OCI-LY3 (cell line): ENCODE results near the gene ADH6.

Experiments used
- H2AFZ ChIP-seq: fragments of 200-600, 300-600 bp; shearing (Covaris generic); 2 replicates; pipeline ENCODE4 v1.6.0; 2014; ENCODE audit warnings: antibody characterized with exemption, low read depth, low read length
- H3K27ac ChIP-seq: fragments of 200-600, 300-600 bp; sonication (generic); 2 replicates; pipeline ENCODE4 v1.5.1; 2014; ENCODE audit warnings: mild to moderate bottlenecking, low read length, moderate library complexity, mixed read lengths
- H3K27me3 ChIP-seq: fragments of 200-600, 300-600 bp; sonication (generic); 2 replicates; pipeline ENCODE4 v1.6.1; 2014; ENCODE audit warnings: low read depth, low read length, mixed read lengths
- H3K36me3 ChIP-seq: fragments of 200-600, 300-600 bp; sonication (generic); replicated peaks from 2 replicates; pipeline ENCODE3; 2014; ENCODE audit warnings: low read depth, low read length, mixed read lengths
- H3K4me1 ChIP-seq: fragments of 300-600, 200-600 bp; sonication (generic); 2 replicates; pipeline ENCODE4 v1.6.1; 2014; ENCODE audit warnings: low read length, mixed read lengths
- H3K4me2 ChIP-seq: fragments of 200-600, 300-600 bp; sonication (generic); 2 replicates; pipeline ENCODE4 v1.6.1; 2014; ENCODE audit warnings: low read length, mixed read lengths
- H3K4me3 ChIP-seq: fragments of 300-600, 200-600 bp; sonication (generic); 2 replicates; pipeline ENCODE4 v1.5.1; 2014; ENCODE audit warnings: antibody characterized with exemption, mild to moderate bottlenecking, low read length, moderate library complexity
- H3K79me2 ChIP-seq: fragments of 300-600, 200-600 bp; shearing (Covaris generic); 2 replicates; pipeline ENCODE4 v1.6.1; 2014; ENCODE audit warnings: mild to moderate bottlenecking, low read length, mixed read lengths
- H3K9ac ChIP-seq: fragments of 300-600, 200-600 bp; shearing (Covaris generic); 2 replicates; pipeline ENCODE4 v1.6.0; 2014; ENCODE audit warnings: mild to moderate bottlenecking, low read length, moderate library complexity
- H3K9me3 ChIP-seq: fragments of 200-600, 300-600 bp; shearing (Covaris generic); 2 replicates; pipeline ENCODE4 v1.6.1; 2014; ENCODE audit warnings: low read length, mixed read lengths; ENCODE audit not compliant: insufficient read depth
- H4K20me1 ChIP-seq: fragments of 200-600, 300-600 bp; sonication (generic); 2 replicates; pipeline ENCODE4 v1.6.1; 2016; ENCODE audit warnings: low read length, mixed read lengths; ENCODE audit not compliant: insufficient read depth
- CTCF ChIP-seq: fragments of 200-600, 300-600 bp; sonication (generic); IDR thresholded peaks from 2 replicates; pipeline ENCODE4 v1.5.1; 2014; ENCODE audit warnings: antibody characterized with exemption, low read length, low read depth
- EZH2phosphoT487 ChIP-seq: fragments of 200-600 bp; shearing (Covaris generic); IDR thresholded peaks from 2 replicates; pipeline ENCODE4 v1.6.1; 2018; ENCODE audit warnings: antibody characterized with exemption, mixed run types, low read depth

Gene ADH6

GRCh38 chr4:99221980-99222379 lies 2.9 kb upstream of the ADH6 start:
- Histone ChIP-seq H3K4me2 (no peak overlapping the region), H4K20me1 (no peaks in the 10 kb centered on the region), H3K9me3 (no peaks in the 10 kb centered on the region), H3K27me3 (no peaks in the 10 kb centered on the region), H3K36me3 (no peaks in the 10 kb centered on the region), H3K4me3 (no peak overlapping the region), H3K27ac (no peak overlapping the region), H2AFZ (no peak overlapping the region), H3K9ac (no peak overlapping the region), H3K4me1 (peaks cover 8% of the 10 kb centered on the region), H3K79me2 (no peaks in the 10 kb centered on the region)
- TF ChIP-seq CTCF (no peak), EZH2phosphoT487 (no peak)

- Histone ChIP-seq H2AFZ (no peak overlapping the region), H3K9me3 (no peaks in the 10 kb centered on the region), H3K9ac (no peak overlapping the region), H3K27me3 (no peaks in the 10 kb centered on the region), H3K79me2 (no peaks in the 10 kb centered on the region), H3K4me1 (peaks cover 8% of the 10 kb centered on the region), H4K20me1 (no peaks in the 10 kb centered on the region), H3K4me2 (no peak overlapping the region), H3K36me3 (no peaks in the 10 kb centered on the region), H3K27ac (no peak overlapping the region), H3K4me3 (no peak overlapping the region)
- TF ChIP-seq CTCF (no peak), EZH2phosphoT487 (no peak)
These were observed 433 bp upstream of the ADH6 start for GRCh38 chr4:99219479-99219878.

- TF ChIP-seq CTCF (no peak), EZH2phosphoT487 (no peak)
- Histone ChIP-seq H3K9ac (no peak overlapping the region), H3K4me3 (no peak overlapping the region), H3K9me3 (no peaks in the 10 kb centered on the region), H2AFZ (no peak overlapping the region), H3K4me1 (peaks cover 8% of the 10 kb centered on the region), H4K20me1 (no peaks in the 10 kb centered on the region), H3K27ac (no peak overlapping the region), H3K27me3 (no peaks in the 10 kb centered on the region), H3K36me3 (no peaks in the 10 kb centered on the region), H3K79me2 (no peaks in the 10 kb centered on the region), H3K4me2 (no peak overlapping the region)
These were observed 3.5 kb downstream of the ADH6 start for GRCh38 chr4:99215521-99215920.

- H3K4me2 ChIP-seq, result no peak overlapping the region
These were observed 8.3 kb downstream of the ADH6 start for GRCh38 chr4:99210789-99211188.

More at GRCh38 chr4:99210789-99211188, 8.3 kb downstream of the ADH6 start:
- Histone ChIP-seq H3K27me3 (no peaks in the 10 kb centered on the region), H3K4me3 (no peak overlapping the region), H3K4me1 (no peaks in the 10 kb centered on the region), H3K79me2 (no peaks in the 10 kb centered on the region), H4K20me1 (no peaks in the 10 kb centered on the region), H3K9me3 (no peaks in the 10 kb centered on the region), H3K36me3 (no peaks in the 10 kb centered on the region), H2AFZ (no peak overlapping the region), H3K9ac (no peak overlapping the region), H3K27ac (no peak overlapping the region)
- TF ChIP-seq EZH2phosphoT487, result no peak
- no peak for TF ChIP-seq CTCF
